HG02938 (cell line): Measurements from ENCODE around the gene ST3GAL2.
"Not testable (repeated sequence)": the region's sequence is repeated elsewhere in the genome, so short reads cannot be mapped to it uniquely, and the experiment has no call there.

Source experiments
- ATAC-seq: cut with Tn5 transposase; IDR thresholded peaks from one replicate; pipeline ENCODE4 v1.9.1; 2021; ENCODE audit warnings: mild to moderate bottlenecking, moderate library complexity; ENCODE audit not compliant: unreplicated experiment

The ST3GAL2 gene

GRCh38 chr16:70419384-70420327 is 19.2 kb downstream of the ST3GAL2 start:
- ATAC-seq: no peak

GRCh38 chr16:70418993-70419318 is 19.9 kb downstream of the ST3GAL2 start:
- no peak for ATAC-seq

- ATAC-seq: no peak
Observed at GRCh38 chr16:70418274-70418992, 20.5 kb downstream of the ST3GAL2 start.

- ATAC-seq: no peak
Observed at GRCh38 chr16:70417661-70418060, 21.2 kb downstream of the ST3GAL2 start.

- ATAC-seq: peak; percentile 67
Observed at GRCh38 chr16:70416748-70417616, 21.9 kb downstream of the ST3GAL2 start.

GRCh38 chr16:70413572-70413971 is 25.3 kb downstream of the ST3GAL2 start:
- not testable (repeated sequence) for ATAC-seq

- ATAC-seq: no peak
Observed at GRCh38 chr16:70412385-70412784, 26.5 kb downstream of the ST3GAL2 start.

GRCh38 chr16:70410734-70411133 is 28.2 kb downstream of the ST3GAL2 start:
- no peak for ATAC-seq

GRCh38 chr16:70407811-70408274 is 31.1 kb downstream of the ST3GAL2 start:
- ATAC-seq: no peak

- not testable (repeated sequence) for ATAC-seq
Observed at GRCh38 chr16:70406104-70406503, 32.8 kb downstream of the ST3GAL2 start.

- no peak for ATAC-seq
Observed at GRCh38 chr16:70402916-70403659, 35.8 kb downstream of the ST3GAL2 start.

GRCh38 chr16:70399951-70400350 is 38.9 kb downstream of the ST3GAL2 start:
- no peak for ATAC-seq

- no peak for ATAC-seq
Observed at GRCh38 chr16:70399381-70399780, 39.5 kb downstream of the ST3GAL2 start.

- no peak for ATAC-seq
Observed at GRCh38 chr16:70398177-70398743, 40.6 kb downstream of the ST3GAL2 start.

GRCh38 chr16:70396246-70396904 is 42.5 kb downstream of the ST3GAL2 start:
- no peak for ATAC-seq

GRCh38 chr16:70395345-70395901 is 43.5 kb downstream of the ST3GAL2 start:
- ATAC-seq: no peak

GRCh38 chr16:70394853-70395252 is 44.0 kb downstream of the ST3GAL2 start:
- no peak for ATAC-seq

- no peak for ATAC-seq
Observed at GRCh38 chr16:70393662-70394061, 45.2 kb downstream of the ST3GAL2 start.

- no peak for ATAC-seq
Observed at GRCh38 chr16:70392606-70393005, 46.3 kb downstream of the ST3GAL2 start.
